ENCODE data around the gene ABCA2.

ABCA2 gene

GRCh38 chr9:137027369-137028262 lies at the start of gene ABCA2:
ABCA2 (minus strand) TSS chr9:137028237; CDS start chr9:137028140, 97 bp downstream.
- no peak for DNase-seq

- no peak for DNase-seq
Observed at GRCh38 chr9:137077010-137077747, 49.1 kb upstream of the ABCA2 start, which contains the start of gene UAP1L1. UAP1L1 (plus strand) TSS chr9:137077517; CDS start chr9:137077533, 16 bp downstream.

- DNase-seq = no peak
Observed at GRCh38 chr9:137076636-137077009, 48.6 kb upstream of the ABCA2 start.

- DNase-seq = no peak
Observed at GRCh38 chr9:137075275-137075775, 47.3 kb upstream of the ABCA2 start.

GRCh38 chr9:137074657-137075274 lies 46.7 kb upstream of the ABCA2 start:
- DNase-seq = no peak

- DNase-seq = no peak
Observed at GRCh38 chr9:137073992-137074399, 46.0 kb upstream of the ABCA2 start.

GRCh38 chr9:137071282-137071681 lies 43.2 kb upstream of the ABCA2 start:
- DNase-seq = no peak

- DNase-seq = no peak
Observed at GRCh38 chr9:137070906-137071275, 42.9 kb upstream of the ABCA2 start.

GRCh38 chr9:137070201-137070905 lies 42.3 kb upstream of the ABCA2 start, which contains the start of gene SAPCD2:
SAPCD2 (minus strand) TSS chr9:137070557; CDS start chr9:137070460, 97 bp downstream.
- peak; percentile 69 for DNase-seq

GRCh38 chr9:137069508-137070091 lies 41.6 kb upstream of the ABCA2 start:
- no peak for DNase-seq

- no peak for DNase-seq
Observed at GRCh38 chr9:137068539-137069507, 40.8 kb upstream of the ABCA2 start.

GRCh38 chr9:137067860-137068538 lies 40.0 kb upstream of the ABCA2 start:
- peak; percentile 75 for DNase-seq

GRCh38 chr9:137066096-137066861 lies 38.2 kb upstream of the ABCA2 start:
- no peak for DNase-seq

GRCh38 chr9:137065336-137065967 lies 37.4 kb upstream of the ABCA2 start:
- DNase-seq = no peak

- no peak for DNase-seq
Observed at GRCh38 chr9:137064880-137065164, 36.8 kb upstream of the ABCA2 start.

GRCh38 chr9:137064027-137064879 lies 36.2 kb upstream of the ABCA2 start:
- DNase-seq = peak; percentile 37

GRCh38 chr9:137063311-137064026 lies 35.4 kb upstream of the ABCA2 start:
- no peak for DNase-seq

Data from activated CD4-positive, alpha-beta T cell treated with anti-CD3 and anti-CD28 coated beads for 1 hour (primary cell).